Stimulated activated CD8-positive, alpha-beta memory T cell treated with anti-CD3 and anti-CD28 coated beads, Interleukin-15, amount 100 ng/mL, for 24 hours (primary cell): Measurements from ENCODE around the gene SLC18B1.
"Not testable (repeated sequence)": the region's sequence is repeated elsewhere in the genome, so short reads cannot be mapped to it uniquely, and the experiment has no call there.

Source experiments
- DNase-seq: peaks from one replicate; pipeline ENCODE4 v3.0.0-alpha.2; 2020; ENCODE audit warnings: low read depth

Gene SLC18B1

GRCh38 chr6:132798869-132799538, 567 bp upstream of the SLC18B1 start:
- DNase-seq, result no peak

DNA sequence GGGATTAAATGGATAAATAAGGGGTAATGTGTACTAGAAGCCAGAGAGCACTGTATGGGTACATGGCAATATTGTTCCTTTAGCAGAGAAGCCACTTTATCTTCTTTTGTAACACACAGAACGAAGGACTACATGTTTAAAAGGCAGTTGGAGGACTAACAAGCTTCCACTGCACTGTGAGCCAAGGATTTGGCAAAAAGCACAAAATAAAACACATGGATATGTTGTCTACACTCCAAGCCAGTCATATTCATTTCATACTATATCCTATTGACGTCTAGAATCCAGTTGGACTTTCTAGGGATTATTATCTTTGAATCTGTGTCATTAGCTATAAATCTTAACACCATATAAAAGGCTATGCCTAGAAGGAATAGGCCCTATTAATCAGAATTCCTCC, 3.0 kb downstream of the SLC18B1 start:
- DNase-seq, result no peak

GRCh38 chr6:132792510-132792909, 5.9 kb downstream of the SLC18B1 start:
- no peak for DNase-seq

DNA sequence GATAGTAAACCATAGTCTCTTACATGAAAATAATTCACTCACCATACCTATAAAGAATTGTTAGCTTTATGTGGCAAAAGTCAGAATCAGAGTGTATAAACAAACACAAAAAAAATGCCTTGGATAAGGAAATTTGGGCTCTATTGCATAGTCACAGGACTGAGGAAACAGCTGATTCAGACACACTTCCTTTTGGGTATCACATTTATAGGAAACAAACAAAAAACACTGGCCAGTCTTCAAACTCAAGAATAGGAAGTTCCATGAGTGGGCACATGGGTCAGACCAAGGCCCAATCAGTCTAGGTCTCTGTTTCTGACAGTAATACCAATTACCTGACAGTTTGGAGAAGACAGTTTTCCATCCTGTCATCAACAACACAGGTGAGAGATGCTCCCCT, 8.0 kb downstream of the SLC18B1 start:
- no peak for DNase-seq

DNA sequence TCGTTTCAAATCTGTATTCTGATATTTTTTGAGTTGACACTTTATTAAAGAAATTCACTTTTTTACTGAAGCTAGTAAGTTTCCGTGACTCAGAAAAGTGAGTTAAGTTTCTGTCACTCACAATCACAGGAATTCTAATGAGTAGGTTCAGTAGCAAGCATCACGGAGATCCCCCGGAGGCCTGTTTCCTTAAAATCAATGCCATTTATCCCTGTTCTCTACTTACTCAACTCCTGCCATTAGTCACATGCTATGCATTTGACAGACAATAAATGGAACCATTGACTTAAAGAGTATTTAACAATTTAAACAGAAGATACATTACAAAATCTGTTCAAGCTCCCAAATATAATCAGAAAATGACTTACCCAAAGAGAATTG, 9.1 kb downstream of the SLC18B1 start:
- no peak for DNase-seq

DNA sequence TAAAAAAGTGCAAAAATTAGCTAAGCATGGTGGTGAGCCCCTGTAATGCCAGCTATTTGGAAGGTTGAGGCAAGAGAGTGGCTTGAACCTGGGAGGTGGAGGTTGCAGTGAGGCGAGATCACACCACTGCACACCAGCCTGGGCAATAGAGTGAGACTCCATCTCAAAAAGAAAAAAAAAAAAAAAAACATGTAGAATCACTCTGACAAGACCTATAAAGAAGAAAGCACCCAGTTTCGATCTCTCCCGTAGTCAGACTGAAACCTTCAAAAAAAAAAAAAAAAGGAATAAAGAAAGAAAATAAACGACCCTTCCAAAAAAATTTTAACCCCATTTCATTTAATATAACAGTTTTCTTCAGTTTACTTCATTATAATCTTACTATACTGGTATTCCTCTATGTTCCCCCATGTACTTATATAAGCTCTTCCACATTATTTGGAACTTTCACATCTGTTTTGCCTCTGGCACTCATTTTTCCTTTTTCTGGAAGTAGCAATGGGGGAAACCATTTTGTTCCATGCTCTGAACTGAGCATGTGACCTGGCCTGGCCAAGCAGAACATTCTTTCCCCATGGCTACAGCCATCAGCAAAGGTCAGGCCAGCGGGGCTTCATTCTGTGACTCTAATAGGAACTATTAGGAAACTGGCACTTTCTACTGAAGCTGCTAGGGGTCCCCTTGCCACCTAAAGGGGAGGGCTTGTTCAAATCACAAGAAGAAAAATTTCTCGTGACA, 9.6 kb downstream of the SLC18B1 start:
- no peak for DNase-seq

DNA sequence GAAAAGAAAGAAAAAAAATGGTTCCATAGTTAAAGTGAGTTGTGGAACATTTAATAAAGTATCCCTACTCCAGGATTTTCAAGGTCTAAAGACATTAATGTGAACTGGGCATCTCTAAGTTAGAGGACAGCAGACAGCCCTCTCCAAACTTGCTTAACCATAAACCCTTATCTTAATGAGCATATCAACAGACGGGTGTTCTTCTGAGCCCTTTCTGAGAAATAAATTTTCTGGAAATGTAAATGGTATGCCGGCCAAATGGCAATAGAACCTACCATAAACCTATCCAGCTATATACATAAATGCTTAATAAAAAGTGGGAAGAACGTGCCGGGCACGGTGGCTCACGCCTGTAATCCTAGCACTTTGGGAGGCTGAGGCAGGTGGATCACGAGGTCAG, 12.5 kb downstream of the SLC18B1 start:
- no peak for DNase-seq

DNA sequence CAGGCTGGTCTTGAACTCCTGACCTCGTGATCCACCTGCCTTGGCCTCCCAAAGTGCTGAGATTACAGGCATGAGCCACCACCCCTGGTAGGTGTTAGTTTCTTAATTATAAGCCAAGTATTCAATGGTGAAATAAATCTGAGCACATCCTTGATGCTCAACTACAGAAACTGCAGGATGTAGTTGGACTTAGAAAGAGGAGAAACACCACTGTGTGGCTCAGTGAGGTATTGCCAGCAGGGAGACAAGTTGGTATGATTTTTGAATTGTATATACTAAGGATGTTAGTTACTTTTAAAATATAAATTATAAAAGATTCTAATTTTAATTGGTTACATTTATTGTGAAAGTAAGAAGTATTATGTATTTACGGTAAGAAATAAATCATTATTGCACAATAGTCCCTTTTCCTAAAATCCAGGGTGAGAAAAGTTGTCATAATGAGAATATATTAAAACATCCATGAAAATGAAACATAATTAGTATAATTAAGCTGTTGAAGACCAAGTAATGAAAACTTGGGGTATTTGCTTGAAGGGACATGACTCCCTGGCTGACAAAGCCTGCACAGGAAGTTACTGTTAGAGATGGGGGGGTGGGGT, 17.6 kb downstream of the SLC18B1 start:
- no peak for DNase-seq

- DNase-seq, result not testable (repeated sequence)
These were observed 20.6 kb downstream of the SLC18B1 start for GRCh38 chr6:132777881-132778280.

- no peak for DNase-seq
These were observed 30.4 kb downstream of the SLC18B1 start for GRCh38 chr6:132768051-132768517.

DNA sequence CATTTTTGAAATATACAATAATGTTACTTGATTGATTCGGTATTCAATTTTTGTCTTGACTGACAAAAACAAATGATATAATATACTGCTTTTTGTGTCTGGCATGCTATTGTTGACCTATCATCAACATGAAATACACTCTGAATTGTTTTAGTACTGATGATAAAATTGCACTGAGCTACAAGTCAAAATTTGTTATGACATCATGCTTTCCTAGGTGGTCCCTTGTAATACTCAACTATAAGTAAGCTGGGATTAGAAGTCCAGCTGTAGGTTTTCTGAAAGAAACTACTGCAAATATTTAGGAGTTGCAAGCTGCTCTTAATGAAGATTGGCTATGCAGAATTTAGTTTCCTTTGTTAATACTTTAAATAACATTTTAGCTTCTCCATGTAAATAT, 32.9 kb downstream of the SLC18B1 start:
- DNase-seq, result no peak

DNA sequence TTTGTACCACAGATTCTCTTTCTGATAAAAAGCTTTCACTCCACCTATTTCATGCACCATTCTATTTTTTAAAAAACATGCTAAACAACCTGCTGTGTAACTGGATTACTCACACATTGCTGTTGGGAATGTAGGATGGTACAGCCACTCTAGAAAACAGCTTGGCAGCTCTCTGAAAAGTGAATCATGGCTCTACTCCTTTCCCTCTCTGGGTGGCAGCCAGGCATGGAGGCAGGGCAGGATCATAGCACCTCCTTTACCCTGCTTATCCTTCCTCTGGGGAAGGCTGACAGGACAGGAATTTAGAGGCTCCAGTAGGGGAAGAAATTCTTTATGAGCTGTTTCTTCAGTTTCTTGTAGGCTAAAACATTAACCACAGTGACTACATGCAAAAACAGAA, 34.1 kb downstream of the SLC18B1 start:
- DNase-seq, result no peak

DNA sequence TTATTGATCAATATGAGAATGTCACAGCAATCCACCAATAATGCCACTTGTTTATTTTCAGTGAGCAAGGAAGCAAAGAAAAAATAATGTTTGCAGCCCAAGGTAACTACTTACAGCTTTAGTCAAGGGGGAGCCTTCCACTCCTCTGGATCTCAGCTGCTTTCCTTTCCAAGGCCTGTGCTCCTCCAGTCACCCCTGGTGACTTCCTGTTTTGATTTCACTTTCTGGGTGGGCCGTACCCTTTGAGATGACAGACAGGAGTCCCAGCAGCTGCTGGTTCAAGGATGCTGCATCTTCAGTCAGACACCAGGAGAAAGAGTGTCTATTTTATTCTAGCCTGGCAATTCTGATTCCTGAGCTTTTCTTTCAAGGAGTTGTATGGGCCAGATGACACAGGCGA, 35.2 kb downstream of the SLC18B1 start:
- no peak for DNase-seq

DNA sequence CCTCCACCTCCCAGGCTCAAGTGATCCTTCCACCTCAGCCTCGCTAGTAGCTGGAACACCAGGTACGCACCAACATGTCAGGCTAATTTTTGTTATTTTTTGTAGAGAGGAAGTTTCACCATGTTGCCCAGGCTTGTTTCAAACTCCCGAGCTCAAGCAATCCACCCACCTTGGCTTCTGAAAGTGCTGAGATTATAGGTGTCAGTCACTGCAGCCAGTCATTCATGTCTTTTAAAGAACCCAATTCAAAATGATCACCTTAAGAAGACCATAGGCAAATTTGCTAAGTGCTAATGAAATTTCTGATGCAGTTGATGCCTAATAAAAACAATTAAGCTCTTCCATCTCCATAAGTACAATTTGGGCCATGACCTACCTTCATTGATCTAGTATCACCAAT, 38.2 kb downstream of the SLC18B1 start:
- DNase-seq, result no peak

GRCh38 chr6:132758689-132759088, 39.7 kb downstream of the SLC18B1 start:
- no peak for DNase-seq

- no peak for DNase-seq
These were observed 46.2 kb downstream of the SLC18B1 start for GRCh38 chr6:132752255-132752654.

DNA sequence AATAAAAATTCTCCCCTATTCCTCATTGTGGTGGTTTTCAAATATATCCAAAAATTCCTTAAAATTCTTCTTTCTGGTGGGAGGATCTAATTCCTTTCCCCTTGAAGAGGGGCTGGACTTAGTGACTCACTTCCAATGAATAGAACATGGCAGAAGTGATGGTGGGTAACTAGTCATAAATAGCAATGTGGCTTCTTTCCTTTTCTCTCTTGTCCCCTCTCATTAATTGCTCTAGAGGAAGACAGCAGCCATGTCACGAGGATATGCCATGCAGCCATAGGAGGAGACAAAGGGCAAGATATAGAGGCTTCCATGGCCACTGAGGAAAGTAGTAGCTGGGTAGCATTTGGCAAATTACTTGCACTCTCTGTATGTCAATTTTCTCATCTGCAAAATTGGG, 46.6 kb downstream of the SLC18B1 start:
- no peak for DNase-seq

DNA sequence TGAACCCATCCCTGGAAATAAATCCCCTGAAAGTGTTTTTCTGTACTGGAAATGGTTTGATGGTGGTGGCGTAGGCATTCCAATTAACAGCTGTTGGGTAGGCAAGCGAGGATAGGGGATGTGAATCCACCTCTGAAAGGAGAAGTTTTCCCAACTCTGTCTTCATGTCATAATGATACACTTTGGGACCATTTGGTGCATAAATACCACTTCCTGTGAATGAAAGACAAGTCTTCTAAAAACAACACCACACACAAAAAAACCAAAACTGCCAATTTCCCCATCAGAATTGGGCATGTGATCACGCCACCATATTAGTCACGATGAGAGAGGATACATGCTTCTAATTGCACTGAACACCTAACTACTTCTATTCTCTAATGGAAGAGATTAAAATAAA, 47.1 kb downstream of the SLC18B1 start:
- DNase-seq, result no peak

DNA sequence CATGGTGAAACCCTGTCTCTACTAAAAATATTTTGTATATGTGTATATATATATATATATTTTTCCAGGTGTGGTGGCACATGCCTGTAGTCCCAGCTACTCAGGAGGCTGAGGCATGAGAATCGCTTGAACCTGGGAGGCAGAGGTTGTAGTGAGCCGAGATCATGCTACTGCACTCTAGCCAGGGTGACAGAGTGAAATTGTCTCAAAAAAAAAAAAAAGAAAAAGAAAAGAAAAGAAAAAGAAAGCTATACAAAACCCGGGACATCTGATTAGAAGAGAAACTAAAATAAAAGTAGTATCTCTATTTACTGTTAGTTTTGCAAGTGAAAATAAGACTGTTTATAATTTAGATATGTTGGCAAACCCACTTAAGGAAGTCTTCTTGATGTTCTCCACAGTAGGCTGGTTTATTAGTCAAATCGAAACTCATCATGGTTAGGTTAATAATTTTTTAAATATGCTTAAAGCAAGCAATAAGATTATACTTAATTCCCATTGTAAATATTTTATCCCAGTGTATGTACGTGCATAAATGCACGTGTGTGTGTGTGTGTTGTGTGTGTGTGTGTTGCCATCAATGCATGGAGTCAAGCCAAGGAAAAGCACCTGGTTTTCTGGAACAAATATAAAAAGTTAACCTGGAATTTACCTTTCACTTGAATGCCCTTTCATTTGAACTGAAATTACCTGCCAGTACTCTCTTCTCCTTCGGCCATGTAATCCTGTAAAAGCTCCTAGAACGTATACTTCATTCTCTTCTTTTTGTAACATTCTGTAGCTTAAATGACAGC, 47.8 kb downstream of the SLC18B1 start:
- DNase-seq, result no peak

- no peak for DNase-seq
These were observed 49.3 kb downstream of the SLC18B1 start for GRCh38 chr6:132749111-132749510.

DNA sequence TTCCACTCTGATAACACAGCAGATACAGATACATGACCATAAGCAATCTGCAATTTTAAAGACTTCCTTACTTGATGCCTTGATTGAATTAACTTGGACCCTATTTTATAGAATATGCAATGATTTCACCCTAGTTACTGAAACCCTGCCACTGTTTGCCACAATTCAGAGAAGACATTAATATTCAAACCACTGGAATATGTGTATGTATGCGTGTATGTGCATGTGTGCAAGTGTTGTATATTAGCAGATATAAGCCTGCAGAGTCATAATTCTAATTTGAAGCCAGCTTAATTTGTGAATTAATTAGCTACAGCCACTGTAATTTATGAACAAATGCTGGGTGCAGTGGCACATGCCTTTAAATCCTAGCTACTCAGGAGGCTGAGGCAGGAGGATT, 50.0 kb downstream of the SLC18B1 start:
- DNase-seq, result no peak

- DNase-seq, result no peak
These were observed 52.4 kb downstream of the SLC18B1 start for GRCh38 chr6:132746048-132746447.

- DNase-seq, result no peak
These were observed 55.9 kb downstream of the SLC18B1 start for GRCh38 chr6:132742495-132742894.
